A549 (cell line): ENCODE results near the gene PPRC1.

Experiments used
- POLR2A ChIP-seq: IDR thresholded peaks from 2 replicates; pipeline ENCODE4 v1.6.1; 2012; ENCODE audit warnings: mild to moderate bottlenecking, low read length
- SMC3 ChIP-seq: fragments of >200 bp; sonication (Bioruptor Twin); formaldehyde crosslinking; IDR thresholded peaks from 3 replicates; pipeline ENCODE4 v1.6.1; 2018; ENCODE audit warnings: inconsistent platforms

DNA sequence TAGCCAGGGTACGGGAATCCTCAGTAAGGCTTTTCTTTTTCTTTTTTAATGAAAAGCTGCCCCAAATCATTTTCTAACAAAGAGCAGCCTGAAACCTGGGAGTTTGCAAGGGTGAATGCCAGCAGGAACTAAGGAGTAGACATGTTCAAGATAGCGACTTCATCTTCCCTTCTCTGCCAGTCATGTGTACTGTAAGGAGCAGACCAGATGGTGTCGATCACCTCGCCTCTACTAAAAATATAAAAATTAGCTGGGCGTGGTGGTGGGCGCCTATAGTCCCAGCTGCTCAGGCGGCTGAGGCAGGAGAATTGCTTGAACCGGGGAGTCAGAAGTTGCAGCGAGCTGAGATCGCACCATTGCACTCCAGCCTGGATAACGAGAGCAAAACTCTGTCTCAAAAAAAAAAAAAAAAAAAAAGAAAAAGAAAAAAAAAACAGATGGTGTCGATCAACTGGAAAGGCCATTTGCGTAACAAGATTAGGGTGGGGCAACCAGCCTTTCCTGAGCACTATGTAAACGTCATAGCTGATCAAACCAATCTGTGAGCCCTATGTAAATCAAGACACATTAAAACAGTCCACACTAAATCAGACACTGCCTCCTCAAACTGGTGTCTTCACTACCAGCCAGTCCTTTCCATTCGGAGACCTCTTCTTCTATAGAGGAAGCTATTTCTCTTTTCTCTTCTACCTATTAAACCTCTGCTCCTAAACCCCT lies 53.1 kb downstream of the PPRC1 start:
- TF ChIP-seq SMC3 (no peak), POLR2A (no peak)
